ENCODE data around the gene EMC6.

EMC6 gene

GRCh38 chr17:3669548-3669947 is 936 bp downstream of the EMC6 start:
- no peak for DNase-seq (ENCODE audit: low read depth)
- H3K4me3 ChIP-seq (ENCODE audit: low read length): peak overlapping the region; percentile 89
- TF ChIP-seq CTCF (conservative IDR thresholded peaks at IDR 0.05; ENCODE audit: low read length): no peak

- TF ChIP-seq CTCF (conservative IDR thresholded peaks at IDR 0.05; ENCODE audit: low read length): no peak
- H3K4me3 ChIP-seq (ENCODE audit: low read length): no peak overlapping the region
These were observed 4.0 kb downstream of the EMC6 start for GRCh38 chr17:3672571-3672970.

GRCh38 chr17:3675886-3676285 is 7.3 kb downstream of the EMC6 start:
- DNase-seq (ENCODE audit: low read depth): no peak

More at GRCh38 chr17:3672571-3672970, 4.0 kb downstream of the EMC6 start:
- DNase-seq (ENCODE audit: low read depth): no peak

GRCh38 chr17:3678095-3678820 is 9.6 kb downstream of the EMC6 start:
- no peak overlapping the region for H3K4me3 ChIP-seq (ENCODE audit: low read length)
- DNase-seq (ENCODE audit: low read depth): no peak
- no peak for TF ChIP-seq CTCF (conservative IDR thresholded peaks at IDR 0.05; ENCODE audit: low read length)

More at GRCh38 chr17:3675886-3676285, 7.3 kb downstream of the EMC6 start:
- TF ChIP-seq CTCF (conservative IDR thresholded peaks at IDR 0.05; ENCODE audit: low read length): no peak
- no peak overlapping the region for H3K4me3 ChIP-seq (ENCODE audit: low read length)

GRCh38 chr17:3678821-3679530 is 10.4 kb downstream of the EMC6 start:
- no peak overlapping the region for H3K4me3 ChIP-seq (ENCODE audit: low read length)
- TF ChIP-seq CTCF (conservative IDR thresholded peaks at IDR 0.05; ENCODE audit: low read length): no peak
- no peak for DNase-seq (ENCODE audit: low read depth)

- no peak overlapping the region for H3K4me3 ChIP-seq (ENCODE audit: low read length)
- TF ChIP-seq CTCF (conservative IDR thresholded peaks at IDR 0.05; ENCODE audit: low read length): no peak
- no peak for DNase-seq (ENCODE audit: low read depth)
These were observed 11.0 kb downstream of the EMC6 start for GRCh38 chr17:3679531-3680126.
